HepG2 (cell line): ENCODE measurements around the gene CPNE1. TPM values are rescaled to one million over a fixed set of nuclear protein-coding genes. Genes with fewer than 3 reads are reported as not detected.

Experiments
- CAMTA2 ChIP-seq: sonication (generic); formaldehyde crosslinking; IDR thresholded peaks from 2 replicates; pipeline ENCODE4 v1.4.0; 2020; ENCODE audit warnings: mild to moderate bottlenecking, missing genetic modification reagents, borderline replicate concordance
- DMAP1 ChIP-seq: IDR thresholded peaks from 2 replicates; pipeline ENCODE4 v1.6.1; 2016
- HOXA7 ChIP-seq: sonication (generic); formaldehyde crosslinking; IDR thresholded peaks from 2 replicates; pipeline ENCODE4 v1.8.1; 2022; ENCODE audit warnings: mild to moderate bottlenecking, missing genetic modification reagents, moderate library complexity
- HOXA9 ChIP-seq: sonication (generic); formaldehyde crosslinking; IDR thresholded peaks from 2 replicates; pipeline ENCODE4 v1.8.1; 2022; ENCODE audit warnings: missing genetic modification reagents, mild to moderate bottlenecking, moderate library complexity, borderline replicate concordance
- NCOA2 ChIP-seq: sonication (generic); formaldehyde crosslinking; IDR thresholded peaks from 2 replicates; pipeline ENCODE4 v1.8.0; 2022; ENCODE audit warnings: inconsistent platforms
- PAXIP1 ChIP-seq: sonication (generic); formaldehyde crosslinking; conservative IDR thresholded peaks from 2 replicates; pipeline ENCODE4 v1.4.0; 2020; ENCODE audit warnings: mild to moderate bottlenecking, missing genetic modification reagents, moderate library complexity
- SMAD9 ChIP-seq: sonication (generic); formaldehyde crosslinking; IDR thresholded peaks from 2 replicates; pipeline ENCODE4 v1.5.1; 2020; ENCODE audit warnings: mild to moderate bottlenecking, missing genetic modification reagents
- ZNF142 ChIP-seq: sonication (generic); formaldehyde crosslinking; IDR thresholded peaks from 2 replicates; pipeline ENCODE4 v1.4.0; 2020; ENCODE audit warnings: missing genetic modification reagents
- ZNF18 ChIP-seq: sonication (generic); formaldehyde crosslinking; IDR thresholded peaks from 2 replicates; pipeline ENCODE4 v1.8.0; 2022; ENCODE audit warnings: mild to moderate bottlenecking, missing genetic modification reagents; ENCODE audit not compliant: insufficient replicate concordance
- ZNF282 ChIP-seq: fragments of 450-650 bp; IDR thresholded peaks from 2 replicates; pipeline ENCODE4 v1.6.1; 2018; ENCODE audit not compliant: partially characterized antibody
- ZNF562 ChIP-seq: sonication (generic); formaldehyde crosslinking; IDR thresholded peaks from 2 replicates; pipeline ENCODE4 v1.8.0; 2022; ENCODE audit warnings: missing genetic modification reagents, borderline replicate concordance
- ZNF569 ChIP-seq: sonication (generic); formaldehyde crosslinking; IDR thresholded peaks from 2 replicates; pipeline ENCODE4 v1.5.0; 2020; ENCODE audit warnings: mild to moderate bottlenecking, missing genetic modification reagents, moderate library complexity, borderline replicate concordance
- ZNF883 ChIP-seq: sonication (generic); formaldehyde crosslinking; IDR thresholded peaks from 2 replicates; pipeline ENCODE4 v1.5.1; 2020; ENCODE audit warnings: mild to moderate bottlenecking, missing genetic modification reagents; ENCODE audit errors: not compliant biosample characterization
- ZSCAN12 ChIP-seq: sonication (generic); formaldehyde crosslinking; IDR thresholded peaks from 2 replicates; pipeline ENCODE4 v1.9.0; 2021; ENCODE audit warnings: mild to moderate bottlenecking, missing genetic modification reagents
- polyA plus RNA-seq, 8 experiments: library from polyadenylated mRNA; depleted of rRNA in 3 of 8; stranded (reverse) in 7 of 8; unstranded in 1 of 8; fragments of >200 nt; fragmentation: Illumina TruSeq in 4 of 8; extraction: Trizol in 4 of 8; gene quantifications; 2 replicates each; pipeline versions ENCODE4 v1.2.1 to v1.2.3, GENCODE V29; 2011 to 2016; ENCODE audit warnings: low read depth in 4 of 8, missing spikeins in 1 of 8, mixed read lengths in 1 of 8; ENCODE audit not compliant: insufficient read depth in 1 of 8
- total RNA-seq, 5 experiments: library from RNA; depleted of rRNA; stranded (reverse); fragments of >200 nt; fragmentation: Illumina TruSeq; extraction: Trizol; gene quantifications; 2 replicates each; pipeline ENCODE4 v1.2.3, GENCODE V29; 2016; ENCODE audit warnings: low read depth in 1 of 5

Gene CPNE1
- total and polyA plus RNA-seq, 2 of the 13 experiments (the other 11 are each of a cell fraction or from before 2014, with no cell fraction given), result 408 to 431 TPM

- TF ChIP-seq ZSCAN12 (CRISPR knock-in tag) (peak; percentile 70), DMAP1 (CRISPR knock-in tag) (peak; percentile 97), ZNF282 (no peak), SMAD9 (CRISPR knock-in tag) (peak; percentile 83), ZNF883 (peak; percentile 99), ZNF562 (CRISPR knock-in tag) (no peak), HOXA9 (CRISPR knock-in tag) (peak; percentile 94; the same call in 1 of the 2 replicates), ZNF142 (CRISPR knock-in tag) (peak; percentile 94), NCOA2 (CRISPR knock-in tag) (peak; percentile 62), CAMTA2 (CRISPR knock-in tag) (peak; percentile 99), ZNF569 (CRISPR knock-in tag) (peak; percentile 95; the same call in 1 of the 2 replicates), ZNF18 (CRISPR knock-in tag) (peak; percentile 89), PAXIP1 (CRISPR knock-in tag) (peak; percentile 65), HOXA7 (CRISPR knock-in tag) (no peak)
Measured at GRCh38 chr20:35699127-35699956, 34.6 kb upstream of the CPNE1 start, which contains the start of the genes NFS1 and ROMO1 (continued).
